K562 (cell line): ENCODE data around the gene BAIAP3. TPM values are rescaled to one million over a fixed set of nuclear protein-coding genes. Genes with fewer than 3 reads are reported as not detected.

Experiments used
- CXXC5 ChIP-seq: fragments of 250-450 bp; sonication (Bioruptor Pico); IDR thresholded peaks from 2 replicates; pipeline ENCODE4 v1.8.0; 2022; ENCODE audit warnings: inconsistent platforms, mild to moderate bottlenecking, moderate library complexity
- DEAF1 ChIP-seq: fragments of 450-650 bp; formaldehyde crosslinking; IDR thresholded peaks from 2 replicates; pipeline ENCODE4 v1.4.0; 2020; ENCODE audit warnings: mild to moderate bottlenecking, moderate library complexity
- KLF1 ChIP-seq: fragments of 450-650 bp; IDR thresholded peaks from 2 replicates; pipeline ENCODE4 v1.6.1; 2016; ENCODE audit warnings: missing genetic modification characterization, missing compliant biosample characterization
- L3MBTL2 ChIP-seq: fragments of 450-650 bp; IDR thresholded peaks from 2 replicates; pipeline ENCODE4 v1.6.1; 2016; ENCODE audit warnings: mild to moderate bottlenecking, moderate library complexity
- NR2C2 ChIP-seq, 2 experiments: fragments of 200-800 bp in 1 of 2; sonication (Bioruptor generic) in 1 of 2; sonication (generic) in 1 of 2; formaldehyde crosslinking in 1 of 2; IDR thresholded peaks; 2 replicates each; pipeline versions ENCODE4 v1.6.1 to v1.8.0; 2016 to 2022; ENCODE audit warnings: mild to moderate bottlenecking in 1 of 2, missing compliant biosample characterization in 1 of 2, missing genetic modification characterization in 1 of 2, missing genetic modification reagents in 1 of 2
- RB1 ChIP-seq: fragments of 450-650 bp; IDR thresholded peaks from 2 replicates; pipeline ENCODE4 v1.6.1; 2017; ENCODE audit warnings: low read depth, mild to moderate bottlenecking
- REST ChIP-seq, 2 experiments: fragments of 450-650 bp; formaldehyde crosslinking in 1 of 2; IDR thresholded peaks; 2 replicates each; pipeline versions ENCODE4 v1.4.0 to v1.6.1; 2014 to 2020; ENCODE audit warnings: mild to moderate bottlenecking in 2 of 2, borderline replicate concordance in 1 of 2, low read depth in 1 of 2
- RNF2 ChIP-seq: sonication (generic); IDR thresholded peaks from 2 replicates; pipeline ENCODE4 v1.6.1; 2016
- polyA plus RNA-seq, 8 experiments: library from polyadenylated mRNA; depleted of rRNA in 4 of 8; stranded (reverse) in 5 of 8; unstranded in 3 of 8; fragments of >200 nt; fragmentation: Nextera tagmentation in 2 of 8; fragmentation: Illumina TruSeq in 1 of 8; extraction: Ambion mirVana in 2 of 8; extraction: Trizol in 1 of 8; gene quantifications; 2 replicates each; pipeline versions ENCODE4 v1.2.1 to v1.2.3, GENCODE V29; 2011 to 2014; ENCODE audit warnings: inconsistent platforms in 1 of 8, missing spikeins in 1 of 8
- total RNA-seq, 7 experiments: library from RNA; depleted of rRNA in 6 of 7; stranded (reverse); fragments of >200 nt in 6 of 7; fragmentation: Illumina TruSeq in 2 of 7; extraction: Trizol in 2 of 7; gene quantifications; 2 replicates each; pipeline versions ENCODE4 v1.2.1 to v1.2.3, GENCODE V29; 2011 to 2021; ENCODE audit warnings: low replicate concordance in 1 of 7

The BAIAP3 gene
- total and polyA plus RNA-seq, 9 of the 15 experiments (the other 6 are each of a cell fraction or from before 2014, with no cell fraction given), result 0.03 to 4.5 (median 0.57) TPM; not detected in 1

- TF ChIP-seq DEAF1 (peak; percentile 51; the same call in 1 of the 2 replicates), RB1 (peak; percentile 89), RNF2 (no peak), L3MBTL2 (no peak), REST (IDR thresholded peaks at IDR 0.05; ENCODE audit: borderline replicate concordance) (peak; percentile 81), REST (CRISPR knock-in tag; IDR thresholded peaks at IDR 0.05; ENCODE audit: low read depth) (no peak), CXXC5 (peak; percentile 31; the same call in 1 of the 2 replicates), NR2C2 (CRISPR knock-in tag; IDR thresholded peaks at IDR 0.05) (no peak), NR2C2 (tag; IDR thresholded peaks at IDR 0.05) (no peak), KLF1 (tag) (no peak)
These were observed 30.1 kb downstream of the BAIAP3 start (continued) for GRCh38 chr16:1363501-1364041.
